ENCODE data around the gene B3GALT5.
"Not testable (repeated sequence)": the region's sequence is repeated elsewhere in the genome, so short reads cannot be mapped to it uniquely, and the experiment has no call there.

The B3GALT5 gene, protein sequence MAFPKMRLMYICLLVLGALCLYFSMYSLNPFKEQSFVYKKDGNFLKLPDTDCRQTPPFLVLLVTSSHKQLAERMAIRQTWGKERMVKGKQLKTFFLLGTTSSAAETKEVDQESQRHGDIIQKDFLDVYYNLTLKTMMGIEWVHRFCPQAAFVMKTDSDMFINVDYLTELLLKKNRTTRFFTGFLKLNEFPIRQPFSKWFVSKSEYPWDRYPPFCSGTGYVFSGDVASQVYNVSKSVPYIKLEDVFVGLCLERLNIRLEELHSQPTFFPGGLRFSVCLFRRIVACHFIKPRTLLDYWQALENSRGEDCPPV

GRCh38 chr21:39612233-39613040 is at the start of gene B3GALT5:
TSS of gene B3GALT5 (plus strand) at chr21:39612940. CDS start at chr21:39660560, 47,620 bp downstream.
- ATAC-seq (no peak), DNase-seq (no peak)
- no peaks in the 10 kb centered on the region for H3K9me3 Mint-ChIP-seq
- H3K4me1 Mint-ChIP-seq = peaks cover 11% of the 10 kb centered on the region
- no peak within 1 kb of the TSS for H3K4me3 Mint-ChIP-seq
- peaks cover 56% of the 10 kb centered on the region for H3K27me3 Mint-ChIP-seq
- H3K27ac Mint-ChIP-seq = peak within 1 kb of the TSS in 1 of 2 donors; percentile 34

GRCh38 chr21:39564200-39564599 is 48.5 kb upstream of the B3GALT5 start:
- Mint-ChIP-seq H3K4me1 (no peaks in the 10 kb centered on the region), H3K9me3 (no peaks in the 10 kb centered on the region), H3K27me3 (peaks cover 8% of the 10 kb centered on the region), H3K27ac (peak overlapping the region in 1 of 2 donors; percentile 38), H3K4me3 (no peak overlapping the region)
- DNase-seq (no peak), ATAC-seq (no peak)

GRCh38 chr21:39567180-39567972 is 45.4 kb upstream of the B3GALT5 start:
- H3K4me1 Mint-ChIP-seq = no peaks in the 10 kb centered on the region
- peaks cover 8% of the 10 kb centered on the region for H3K27me3 Mint-ChIP-seq

DNA sequence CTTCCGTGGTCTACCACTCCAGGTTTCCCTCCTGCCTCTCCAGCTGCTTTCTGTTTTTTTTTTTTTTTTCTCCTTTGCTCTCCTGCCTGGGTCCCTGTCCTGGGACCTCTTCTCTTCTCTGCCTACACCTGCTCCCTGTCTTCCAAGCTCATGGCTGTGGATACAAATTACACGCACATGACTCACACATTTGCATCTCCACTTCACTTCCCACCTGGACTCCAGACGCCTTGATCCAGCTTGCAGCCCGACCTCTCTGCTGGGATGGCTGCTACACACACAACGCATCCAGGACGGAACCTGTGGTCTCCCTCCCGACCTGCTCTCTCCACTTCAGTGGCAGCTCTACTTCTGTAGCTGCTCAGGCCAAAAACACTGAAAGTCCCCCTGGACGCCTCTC is 44.4 kb upstream of the B3GALT5 start:
- ATAC-seq = no peak
- Mint-ChIP-seq H3K4me1 (no peaks in the 10 kb centered on the region), H3K4me3 (no peak overlapping the region), H3K27ac (no peak overlapping the region), H3K27me3 (peaks cover 8% of the 10 kb centered on the region), H3K9me3 (no peaks in the 10 kb centered on the region)
- DNase-seq = no peak

More at GRCh38 chr21:39567180-39567972, 45.4 kb upstream of the B3GALT5 start:
- Mint-ChIP-seq H3K27ac (no peak overlapping the region), H3K9me3 (no peaks in the 10 kb centered on the region), H3K4me3 (no peak overlapping the region)
- DNase-seq (no peak), ATAC-seq (no peak)

DNA sequence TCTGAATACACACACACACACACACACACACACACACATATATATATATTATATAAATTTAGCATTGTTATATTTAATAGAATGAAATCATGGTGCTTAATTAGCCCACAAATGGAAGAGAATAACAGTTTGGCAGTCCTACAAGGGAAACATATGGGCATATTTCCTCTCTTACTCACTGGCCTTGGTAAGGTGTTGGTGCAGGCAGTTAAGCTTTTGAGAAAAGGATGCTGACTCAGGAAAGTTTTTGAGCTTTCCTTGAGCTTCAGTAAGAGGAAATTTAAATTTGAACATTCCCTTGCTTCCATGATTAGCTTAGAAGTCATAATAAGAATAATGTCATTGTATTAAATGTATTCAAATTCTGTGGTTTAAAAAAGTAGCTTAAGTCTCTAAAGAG is 37.0 kb upstream of the B3GALT5 start:
- Mint-ChIP-seq H3K27ac (no peak overlapping the region), H3K27me3 (peaks cover 10% of the 10 kb centered on the region), H3K4me1 (no peaks in the 10 kb centered on the region), H3K4me3 (no peak overlapping the region), H3K9me3 (no peaks in the 10 kb centered on the region)
- DNase-seq (no peak), ATAC-seq (no peak)

DNA sequence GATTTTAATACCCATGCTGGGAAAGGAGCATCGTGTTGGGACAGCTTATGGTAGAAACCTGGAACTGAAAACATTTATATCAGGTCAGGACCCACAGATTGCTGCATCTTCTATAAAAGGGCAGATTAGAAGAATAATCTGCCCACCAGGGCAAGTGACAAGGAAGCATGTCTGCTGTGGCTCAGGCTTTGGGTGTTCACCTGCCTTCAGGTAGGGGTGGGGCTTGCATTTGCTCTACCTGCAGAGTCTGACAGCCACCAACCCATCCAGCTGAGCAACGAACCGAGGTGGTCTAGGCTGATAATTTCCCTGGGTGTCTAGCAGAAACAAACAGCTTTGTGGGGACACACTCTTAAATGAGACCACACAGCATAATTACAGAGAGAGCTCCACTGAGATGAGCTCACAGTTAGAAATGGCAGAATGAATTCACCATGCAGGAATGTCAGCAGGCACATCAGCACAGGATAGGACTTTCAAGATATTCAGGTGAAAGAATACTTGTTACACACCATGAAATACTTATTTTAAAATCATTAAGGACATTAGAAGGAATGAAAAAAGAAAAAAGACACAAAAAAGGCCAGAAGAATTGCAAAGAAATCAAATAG is 36.1 kb upstream of the B3GALT5 start:
- Mint-ChIP-seq H3K9me3 (no peaks in the 10 kb centered on the region), H3K27me3 (peaks cover 18% of the 10 kb centered on the region), H3K4me1 (no peaks in the 10 kb centered on the region), H3K4me3 (no peak overlapping the region), H3K27ac (no peak overlapping the region)
- ATAC-seq = no peak
- DNase-seq = no peak

DNA sequence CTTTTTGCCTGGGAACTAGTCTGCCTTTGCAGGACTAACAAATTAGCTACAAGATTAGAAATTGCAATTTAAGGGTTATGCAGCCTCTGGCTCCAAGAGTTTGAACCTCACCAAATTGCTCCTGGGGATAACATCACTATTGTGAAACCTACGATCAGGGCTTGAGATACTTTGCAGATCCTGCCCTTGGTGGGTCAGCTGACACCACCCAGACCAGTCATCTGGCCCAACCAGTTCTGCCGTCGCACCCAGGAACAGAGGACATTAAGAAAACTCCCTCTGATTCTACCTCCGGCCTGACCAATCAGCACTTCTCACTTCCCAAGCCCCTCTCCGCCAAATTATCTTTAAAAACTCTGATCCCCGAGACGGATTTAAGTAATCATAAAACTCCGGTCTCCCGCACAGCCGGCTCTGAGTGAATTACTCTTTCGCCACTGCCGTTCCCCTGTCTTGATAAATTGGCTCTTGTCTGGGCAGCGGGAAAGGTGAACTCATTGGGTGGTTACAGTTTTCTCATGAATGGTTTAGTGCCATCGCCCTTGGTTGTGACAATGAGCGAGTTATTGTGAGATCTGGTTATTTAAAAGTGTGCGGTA is 32.9 kb upstream of the B3GALT5 start:
- no peak overlapping the region for H3K4me3 Mint-ChIP-seq
- no peak for ATAC-seq
- H3K9me3 Mint-ChIP-seq = no peaks in the 10 kb centered on the region
- H3K27me3 Mint-ChIP-seq = peaks cover 26% of the 10 kb centered on the region
- H3K4me1 Mint-ChIP-seq = no peaks in the 10 kb centered on the region
- H3K27ac Mint-ChIP-seq = no peak overlapping the region
- DNase-seq = no peak

GRCh38 chr21:39580744-39581143 is 32.0 kb upstream of the B3GALT5 start:
- H3K9me3 Mint-ChIP-seq = no peaks in the 10 kb centered on the region
- no peak overlapping the region for H3K4me3 Mint-ChIP-seq
- H3K27ac Mint-ChIP-seq = no peak overlapping the region
- peaks cover 27% of the 10 kb centered on the region for H3K27me3 Mint-ChIP-seq
- no peak for DNase-seq
- H3K4me1 Mint-ChIP-seq = no peaks in the 10 kb centered on the region
- ATAC-seq = no peak

DNA sequence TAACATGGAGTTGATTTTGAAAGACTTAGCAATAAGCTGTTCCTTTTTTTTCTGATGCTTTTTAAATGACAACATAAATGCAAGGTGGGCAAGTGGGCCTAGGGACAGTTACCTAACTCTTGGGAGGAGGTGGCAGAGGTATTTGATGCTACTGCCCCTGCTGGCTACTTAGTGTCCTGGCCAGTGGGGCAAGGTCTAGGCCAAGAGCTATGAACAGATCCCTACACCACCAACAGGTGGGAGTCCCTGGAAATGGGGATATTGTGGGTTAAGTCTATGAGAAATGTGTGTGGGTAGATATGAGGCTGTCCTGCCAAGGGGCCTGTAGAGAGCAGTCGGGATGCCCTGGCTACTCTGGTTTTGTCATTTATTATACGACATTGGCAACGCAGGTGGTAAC is 31.3 kb upstream of the B3GALT5 start:
- H3K27me3 Mint-ChIP-seq = peaks cover 27% of the 10 kb centered on the region
- H3K4me1 Mint-ChIP-seq = no peaks in the 10 kb centered on the region
- H3K27ac Mint-ChIP-seq = no peak overlapping the region
- H3K9me3 Mint-ChIP-seq = no peaks in the 10 kb centered on the region
- no peak for ATAC-seq
- DNase-seq = no peak
- no peak overlapping the region for H3K4me3 Mint-ChIP-seq

GRCh38 chr21:39582749-39583148 is 30.0 kb upstream of the B3GALT5 start:
- H3K27ac Mint-ChIP-seq = no peak overlapping the region
- H3K27me3 Mint-ChIP-seq = peaks cover 27% of the 10 kb centered on the region
- DNase-seq = no peak
- H3K9me3 Mint-ChIP-seq = no peaks in the 10 kb centered on the region
- no peak for ATAC-seq
- H3K4me1 Mint-ChIP-seq = no peaks in the 10 kb centered on the region
- no peak overlapping the region for H3K4me3 Mint-ChIP-seq

DNA sequence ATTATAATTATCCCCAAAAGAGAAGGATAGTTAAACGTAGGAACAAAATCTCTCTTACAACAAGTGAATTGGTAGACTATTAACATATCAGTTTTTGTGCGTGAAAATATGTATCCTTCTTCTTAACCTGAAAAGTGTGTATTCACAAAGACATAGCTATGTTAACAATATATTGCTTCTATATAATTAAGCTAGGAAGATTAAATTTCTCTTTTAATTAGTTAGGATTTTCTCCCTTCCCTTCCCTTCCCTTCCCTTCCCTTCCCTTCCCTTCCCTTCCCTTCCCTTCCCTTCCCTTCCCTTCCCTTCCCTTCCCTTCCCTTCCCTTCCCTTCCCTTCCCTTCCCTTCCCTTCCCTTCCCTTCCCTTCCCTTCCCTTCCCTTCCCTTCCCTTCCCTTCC is 29.2 kb upstream of the B3GALT5 start:
- not testable (repeated sequence) for ATAC-seq, H3K4me3 Mint-ChIP-seq, H3K27ac Mint-ChIP-seq, H3K4me1 Mint-ChIP-seq, H3K9me3 Mint-ChIP-seq, DNase-seq
- peaks cover 27% of the 10 kb centered on the region for H3K27me3 Mint-ChIP-seq

GRCh38 chr21:39587376-39587775 is 25.4 kb upstream of the B3GALT5 start:
- no peak overlapping the region for H3K27ac Mint-ChIP-seq
- ATAC-seq (no peak), DNase-seq (no peak)
- H3K4me1 Mint-ChIP-seq = no peaks in the 10 kb centered on the region
- peaks cover 10% of the 10 kb centered on the region for H3K27me3 Mint-ChIP-seq
- H3K4me3 Mint-ChIP-seq = no peak overlapping the region
- no peaks in the 10 kb centered on the region for H3K9me3 Mint-ChIP-seq

GRCh38 chr21:39588884-39589283 is 23.9 kb upstream of the B3GALT5 start:
- H3K4me1 Mint-ChIP-seq = no peaks in the 10 kb centered on the region

GRCh38 chr21:39593522-39593921 is 19.2 kb upstream of the B3GALT5 start:
- Mint-ChIP-seq H3K27ac (no peak overlapping the region), H3K4me1 (no peaks in the 10 kb centered on the region), H3K27me3 (no peaks in the 10 kb centered on the region), H3K9me3 (no peaks in the 10 kb centered on the region), H3K4me3 (no peak overlapping the region)
- ATAC-seq (no peak), DNase-seq (no peak)

More at GRCh38 chr21:39588884-39589283, 23.9 kb upstream of the B3GALT5 start:
- peaks cover 10% of the 10 kb centered on the region for H3K27me3 Mint-ChIP-seq
- ATAC-seq (no peak), DNase-seq (no peak)
- H3K27ac Mint-ChIP-seq = no peak overlapping the region
- H3K9me3 Mint-ChIP-seq = no peaks in the 10 kb centered on the region
- no peak overlapping the region for H3K4me3 Mint-ChIP-seq

DNA sequence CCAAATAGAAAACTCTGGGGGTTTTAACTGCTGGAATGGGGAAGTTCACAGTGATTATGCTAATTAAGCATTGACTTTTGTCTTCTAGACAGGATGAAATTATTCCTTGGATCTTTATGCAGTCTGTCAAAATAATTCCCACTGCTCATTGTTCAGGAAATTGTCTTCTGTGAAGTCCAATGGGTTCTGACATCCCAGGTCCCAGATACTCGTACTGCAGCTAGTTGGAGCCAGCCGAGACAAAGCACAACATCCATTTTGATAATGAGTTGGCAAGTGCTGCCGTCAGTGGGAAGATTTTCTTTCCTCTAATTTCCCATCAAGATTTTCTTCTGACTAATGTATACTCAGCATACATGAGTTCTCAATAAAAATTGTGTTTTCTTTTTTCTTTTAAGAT is 17.3 kb upstream of the B3GALT5 start:
- Mint-ChIP-seq H3K27ac (no peak overlapping the region), H3K4me3 (no peak overlapping the region), H3K9me3 (no peaks in the 10 kb centered on the region), H3K4me1 (no peaks in the 10 kb centered on the region), H3K27me3 (peaks cover 12% of the 10 kb centered on the region)
- ATAC-seq (no peak), DNase-seq (no peak)

All from stimulated activated naive CD8-positive, alpha-beta T cell treated with anti-CD3 and anti-CD28 coated beads, Interleukin-15, amount 100 ng/mL, for 72 hours (primary cell).